HepG2 (cell line): Measurements from ENCODE around the gene MMS19. TPM values are rescaled to one million over a fixed set of nuclear protein-coding genes. Genes with fewer than 3 reads are reported as not detected.

Experiments
- ATAC-seq: fragments of 200-7000 bp; cut with Tn5 transposase; 3 replicates; pipeline ENCODE4 v1.9.1; 2020; ENCODE audit warnings: mild to moderate bottlenecking, moderate library complexity
- BruUV-seq: library from RNA; stranded (reverse); fragments of 400-500 nt; replicated peaks from 2 replicates; lab custom pipeline; 2021; lab: Mats Ljungman, UMichigan
- CTCF ChIA-PET: fragments of 300-600 bp; formaldehyde crosslinking; extraction: SDS; loops from one replicate; lab custom pipeline; 2021; ENCODE audit warnings: low total read pairs, inconsistent platforms, low intra/inter-chr PET ratio; lab: Yijun Ruan, JAX
- POLR2A ChIA-PET: fragments of 350-600 bp; sonication (Branson Sonifier 250); formaldehyde crosslinking; loops from one replicate; lab custom pipeline; 2020; ENCODE audit warnings: antibody characterized with exemption, inconsistent platforms; lab: Yijun Ruan, JAX
- DNase-seq: peaks from one replicate; pipeline ENCODE4 v3.0.0-alpha.2; 2015; ENCODE audit warnings: low spot score
- FAIRE-seq: peaks from 3 replicates; lab custom pipeline; 2011; peaks lifted over from hg19 to GRCh38; lab: Jason Lieb, UNC
- H2AFZ ChIP-seq: one replicate; pipeline ENCODE4 v1.6.1; 2011; ENCODE audit warnings: low read length, inconsistent platforms
- H3K27ac ChIP-seq: fragments of 300-600 bp; 3 replicates; pipeline ENCODE4 v1.8.0; 2011; ENCODE audit warnings: mixed run types, mild to moderate bottlenecking, mixed read lengths, low read length, inconsistent platforms; ENCODE audit not compliant: insufficient read depth; ENCODE audit errors: extremely low read length
- H3K27me3 ChIP-seq, 2 experiments: fragments of 200-600 bp in 1 of 2; 2 replicates in 1 of 2; 3 replicates in 1 of 2; pipeline versions ENCODE4 v1.6.0 to v1.8.0; 2011; ENCODE audit warnings: low read length in 2 of 2, mild to moderate bottlenecking in 2 of 2, moderate library complexity in 2 of 2, inconsistent platforms in 1 of 2; ENCODE audit not compliant: insufficient read depth in 2 of 2, control insufficient read depth in 1 of 2
- H3K36me3 ChIP-seq, 2 experiments: fragments of 200-600 bp in 1 of 2; replicated peaks in 1 of 2; 2 replicates in 1 of 2; 3 replicates in 1 of 2; pipeline versions ENCODE4 v1.5.1 to v1.8.0; 2011; ENCODE audit warnings: low read length in 2 of 2, inconsistent platforms in 1 of 2; ENCODE audit not compliant: insufficient read depth in 2 of 2, control insufficient read depth in 1 of 2
- H3K4me1 ChIP-seq: 2 replicates; pipeline ENCODE4 v1.5.1; 2012; ENCODE audit warnings: low read length, inconsistent platforms; ENCODE audit not compliant: insufficient read depth
- H3K4me2 ChIP-seq: 2 replicates; pipeline ENCODE4 v1.6.0; 2011; ENCODE audit warnings: low read depth, low read length, inconsistent platforms
- H3K4me3 ChIP-seq, 3 experiments: fragments of 200-600 bp in 1 of 3; sonication (generic), shearing (Covaris generic) in 1 of 3; replicated peaks in 1 of 3; 2 replicates each; pipeline ENCODE4 v1.5.1; 2011 to 2016; ENCODE audit warnings: low read length in 3 of 3, inconsistent platforms in 2 of 3, low read depth in 2 of 3, mild to moderate bottlenecking in 2 of 3, control low read depth in 1 of 3, mixed read lengths in 1 of 3; ENCODE audit not compliant: insufficient read depth in 1 of 3
- H3K79me2 ChIP-seq: one replicate; pipeline ENCODE4 v1.6.1; 2011; ENCODE audit warnings: low read length, inconsistent platforms; ENCODE audit not compliant: insufficient read depth
- H3K9ac ChIP-seq: 2 replicates; pipeline ENCODE4 v1.6.0; 2011; ENCODE audit warnings: mild to moderate bottlenecking, low read depth, low read length, inconsistent platforms; ENCODE audit not compliant: insufficient read depth
- H3K9me3 ChIP-seq: 2 replicates; pipeline ENCODE4 v1.5.1; 2012; ENCODE audit warnings: mild to moderate bottlenecking, low read length
- H4K20me1 ChIP-seq: 2 replicates; pipeline ENCODE4 v1.6.0; 2011; ENCODE audit warnings: inconsistent platforms, mild to moderate bottlenecking, low read length, moderate library complexity; ENCODE audit not compliant: insufficient read depth
- DNMT1 ChIP-seq: sonication (generic); formaldehyde crosslinking; IDR thresholded peaks from 2 replicates; pipeline ENCODE4 v1.5.1; 2020; ENCODE audit warnings: mild to moderate bottlenecking, missing genetic modification reagents
- GLMP ChIP-seq: sonication (generic); formaldehyde crosslinking; IDR thresholded peaks from 2 replicates; pipeline ENCODE4 v1.9.0; 2021; ENCODE audit warnings: missing genetic modification reagents, mild to moderate bottlenecking, borderline replicate concordance
- HNRNPH1 ChIP-seq: fragments of 200-400 bp; formaldehyde crosslinking; optimal IDR thresholded peaks from 2 replicates; pipeline ENCODE3; 2017; ENCODE audit warnings: mild to moderate bottlenecking, low read depth, low read length
- MAF1 ChIP-seq: sonication (generic); formaldehyde crosslinking; IDR thresholded peaks from 2 replicates; pipeline ENCODE4 v1.5.0; 2020; ENCODE audit warnings: missing genetic modification reagents, borderline replicate concordance
- PBX2 ChIP-seq: IDR thresholded peaks from 2 replicates; pipeline ENCODE4 v1.6.1; 2016; ENCODE audit warnings: control low read depth
- ZNF225 ChIP-seq: sonication (generic); formaldehyde crosslinking; IDR thresholded peaks from 2 replicates; pipeline ENCODE4 v1.4.0; 2020; ENCODE audit warnings: mild to moderate bottlenecking, missing genetic modification reagents
- ZNF329 ChIP-seq: sonication (generic); formaldehyde crosslinking; IDR thresholded peaks from 2 replicates; pipeline ENCODE4 v1.9.0; 2021; ENCODE audit warnings: low read depth, mild to moderate bottlenecking, missing genetic modification reagents
- ZNF737 ChIP-seq: sonication (generic); formaldehyde crosslinking; IDR thresholded peaks from 2 replicates; pipeline ENCODE4 v1.5.0; 2020; ENCODE audit warnings: missing genetic modification reagents, mild to moderate bottlenecking, borderline replicate concordance
- WGBS: methylation state at CpG from one replicate; pipeline ENCODE4 v1.1.6; 2017; ENCODE audit warnings: low lambda C conversion rate; 5-methylcytosine and 5-hydroxymethylcytosine counted together
- in situ Hi-C: cut with HindIII; loops from 2 replicates; pipeline ENCODE4 v1.10.0; 2017; ENCODE audit warnings: low pct_unique_long_range_greater_than_20kb; ENCODE audit not compliant: extremely low pct_ligation_motif_present
- intact Hi-C: fragments of 100-400 bp; cut with micrococcal nuclease; formaldehyde crosslinking; loops from one replicate; pipeline ENCODE4 v1.10.0; 2022; ENCODE audit not compliant: unreplicated experiment
- polyA plus RNA-seq, 8 experiments: library from polyadenylated mRNA; depleted of rRNA in 3 of 8; stranded (reverse) in 7 of 8; unstranded in 1 of 8; fragments of >200 nt; fragmentation: Illumina TruSeq in 4 of 8; extraction: Trizol in 4 of 8; gene quantifications; 2 replicates each; pipeline versions ENCODE4 v1.2.1 to v1.2.3, GENCODE V29; 2011 to 2016; ENCODE audit warnings: low read depth in 4 of 8, missing spikeins in 1 of 8, mixed read lengths in 1 of 8; ENCODE audit not compliant: insufficient read depth in 1 of 8
- total RNA-seq, 5 experiments: library from RNA; depleted of rRNA; stranded (reverse); fragments of >200 nt; fragmentation: Illumina TruSeq; extraction: Trizol; gene quantifications; 2 replicates each; pipeline ENCODE4 v1.2.3, GENCODE V29; 2016; ENCODE audit warnings: low read depth in 1 of 5
- TF ChIP-seq, protein P1 (sequence below): sonication (generic); formaldehyde crosslinking; IDR thresholded peaks from 2 replicates; pipeline ENCODE4 v1.5.0; 2020; ENCODE audit warnings: mild to moderate bottlenecking, missing genetic modification reagents, borderline replicate concordance
- TF ChIP-seq, protein P2 (sequence below): sonication (generic); formaldehyde crosslinking; IDR thresholded peaks from 2 replicates; pipeline ENCODE4 v1.5.1; 2020; ENCODE audit warnings: mild to moderate bottlenecking, missing genetic modification reagents, moderate library complexity

The MMS19 gene
- total and polyA plus RNA-seq, 2 of the 13 experiments (the other 11 are each of a cell fraction or from before 2014, with no cell fraction given) = 76.4 to 107 TPM

- intact Hi-C loops (loop anchor here (2.0 kb wide), 1 partner anchor 54 kb away; no protein-coding TSS in a partner anchor), in situ Hi-C loops (no loop called here)
- H3K27me3 ChIP-seq = no peaks in the 10 kb centered on the region; a peak in 1 of 5 replicates
- WGBS = 0% methylated on average over 9 of the region's 66 CpGs
- peaks cover 21% of the 10 kb centered on the region for H4K20me1 ChIP-seq
- peaks cover 54% of the 10 kb centered on the region for H3K4me1 ChIP-seq
- peak within 1 kb of the TSS; percentile 67 to 90 (median 89) for H3K4me3 ChIP-seq
- H2AFZ ChIP-seq = peak within 1 kb of the TSS; percentile 1
- peak within 1 kb of the TSS; percentile 91 for H3K4me2 ChIP-seq
- H3K9me3 ChIP-seq = no peaks in the 10 kb centered on the region
- H3K36me3 ChIP-seq = no peaks in the 10 kb centered on the region; a peak in 1 of 5 replicates
- peak within 1 kb of the TSS; percentile 90 for H3K27ac ChIP-seq
- POLR2A ChIA-PET = interaction anchor here (0.7 to 1.7 kb wide), 9 partner anchors 9 to 188 kb away, joined by 3 to 5 read pairs (median 4); partner anchors contain the start of gene AVPI1
- FAIRE-seq (no peak), ATAC-seq (peak; percentile 95), DNase-seq (peak; percentile 19)
- H3K79me2 ChIP-seq = peaks cover 44% of the 10 kb centered on the region
- CTCF ChIA-PET = no interaction called here
- BruUV-seq = no TSS peak
- H3K9ac ChIP-seq = peak within 1 kb of the TSS; percentile 92
- TF ChIP-seq GLMP (CRISPR knock-in tag) (no peak), MAF1 (CRISPR knock-in tag) (no peak), HNRNPH1 (no peak), ZNF329 (CRISPR knock-in tag) (0 out of 2 replicates have a peak, but pooled peaks have one; percentile 9), DNMT1 (CRISPR knock-in tag) (no peak), ZNF737 (CRISPR knock-in tag) (no peak), ZNF225 (CRISPR knock-in tag) (no peak), PBX2 (CRISPR knock-in tag) (no peak)
- TF ChIP-seq, protein P1, sequence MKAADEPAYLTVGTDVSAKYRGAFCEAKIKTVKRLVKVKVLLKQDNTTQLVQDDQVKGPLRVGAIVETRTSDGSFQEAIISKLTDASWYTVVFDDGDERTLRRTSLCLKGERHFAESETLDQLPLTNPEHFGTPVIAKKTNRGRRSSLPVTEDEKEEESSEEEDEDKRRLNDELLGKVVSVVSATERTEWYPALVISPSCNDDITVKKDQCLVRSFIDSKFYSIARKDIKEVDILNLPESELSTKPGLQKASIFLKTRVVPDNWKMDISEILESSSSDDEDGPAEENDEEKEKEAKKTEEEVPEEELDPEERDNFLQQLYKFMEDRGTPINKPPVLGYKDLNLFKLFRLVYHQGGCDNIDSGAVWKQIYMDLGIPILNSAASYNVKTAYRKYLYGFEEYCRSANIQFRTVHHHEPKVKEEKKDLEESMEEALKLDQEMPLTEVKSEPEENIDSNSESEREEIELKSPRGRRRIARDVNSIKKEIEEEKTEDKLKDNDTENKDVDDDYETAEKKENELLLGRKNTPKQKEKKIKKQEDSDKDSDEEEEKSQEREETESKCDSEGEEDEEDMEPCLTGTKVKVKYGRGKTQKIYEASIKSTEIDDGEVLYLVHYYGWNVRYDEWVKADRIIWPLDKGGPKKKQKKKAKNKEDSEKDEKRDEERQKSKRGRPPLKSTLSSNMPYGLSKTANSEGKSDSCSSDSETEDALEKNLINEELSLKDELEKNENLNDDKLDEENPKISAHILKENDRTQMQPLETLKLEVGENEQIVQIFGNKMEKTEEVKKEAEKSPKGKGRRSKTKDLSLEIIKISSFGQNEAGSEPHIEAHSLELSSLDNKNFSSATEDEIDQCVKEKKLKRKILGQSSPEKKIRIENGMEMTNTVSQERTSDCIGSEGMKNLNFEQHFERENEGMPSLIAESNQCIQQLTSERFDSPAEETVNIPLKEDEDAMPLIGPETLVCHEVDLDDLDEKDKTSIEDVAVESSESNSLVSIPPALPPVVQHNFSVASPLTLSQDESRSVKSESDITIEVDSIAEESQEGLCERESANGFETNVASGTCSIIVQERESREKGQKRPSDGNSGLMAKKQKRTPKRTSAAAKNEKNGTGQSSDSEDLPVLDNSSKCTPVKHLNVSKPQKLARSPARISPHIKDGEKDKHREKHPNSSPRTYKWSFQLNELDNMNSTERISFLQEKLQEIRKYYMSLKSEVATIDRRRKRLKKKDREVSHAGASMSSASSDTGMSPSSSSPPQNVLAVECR (CRISPR knock-in tag) = 0 out of 2 replicates have a peak, but pooled peaks have one; percentile 4
- TF ChIP-seq, protein P2, sequence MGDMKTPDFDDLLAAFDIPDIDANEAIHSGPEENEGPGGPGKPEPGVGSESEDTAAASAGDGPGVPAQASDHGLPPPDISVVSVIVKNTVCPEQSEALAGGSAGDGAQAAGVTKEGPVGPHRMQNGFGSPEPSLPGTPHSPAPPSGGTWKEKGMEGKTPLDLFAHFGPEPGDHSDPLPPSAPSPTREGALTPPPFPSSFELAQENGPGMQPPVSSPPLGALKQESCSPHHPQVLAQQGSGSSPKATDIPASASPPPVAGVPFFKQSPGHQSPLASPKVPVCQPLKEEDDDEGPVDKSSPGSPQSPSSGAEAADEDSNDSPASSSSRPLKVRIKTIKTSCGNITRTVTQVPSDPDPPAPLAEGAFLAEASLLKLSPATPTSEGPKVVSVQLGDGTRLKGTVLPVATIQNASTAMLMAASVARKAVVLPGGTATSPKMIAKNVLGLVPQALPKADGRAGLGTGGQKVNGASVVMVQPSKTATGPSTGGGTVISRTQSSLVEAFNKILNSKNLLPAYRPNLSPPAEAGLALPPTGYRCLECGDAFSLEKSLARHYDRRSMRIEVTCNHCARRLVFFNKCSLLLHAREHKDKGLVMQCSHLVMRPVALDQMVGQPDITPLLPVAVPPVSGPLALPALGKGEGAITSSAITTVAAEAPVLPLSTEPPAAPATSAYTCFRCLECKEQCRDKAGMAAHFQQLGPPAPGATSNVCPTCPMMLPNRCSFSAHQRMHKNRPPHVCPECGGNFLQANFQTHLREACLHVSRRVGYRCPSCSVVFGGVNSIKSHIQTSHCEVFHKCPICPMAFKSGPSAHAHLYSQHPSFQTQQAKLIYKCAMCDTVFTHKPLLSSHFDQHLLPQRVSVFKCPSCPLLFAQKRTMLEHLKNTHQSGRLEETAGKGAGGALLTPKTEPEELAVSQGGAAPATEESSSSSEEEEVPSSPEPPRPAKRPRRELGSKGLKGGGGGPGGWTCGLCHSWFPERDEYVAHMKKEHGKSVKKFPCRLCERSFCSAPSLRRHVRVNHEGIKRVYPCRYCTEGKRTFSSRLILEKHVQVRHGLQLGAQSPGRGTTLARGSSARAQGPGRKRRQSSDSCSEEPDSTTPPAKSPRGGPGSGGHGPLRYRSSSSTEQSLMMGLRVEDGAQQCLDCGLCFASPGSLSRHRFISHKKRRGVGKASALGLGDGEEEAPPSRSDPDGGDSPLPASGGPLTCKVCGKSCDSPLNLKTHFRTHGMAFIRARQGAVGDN (CRISPR knock-in tag) = peak; percentile 9
Measured at GRCh38 chr10:97498841-97499560, 779 bp upstream of the MMS19 start, which contains the start of gene UBTD1. Gene UBTD1 (plus strand): TSS chr10:97498924. CDS start chr10:97499204, 280 bp downstream.
